Effector memory CD4-positive, alpha-beta T cell (primary cell): ENCODE results near the gene HEPHL1.

Experiments
- DNase-seq, 3 donors: peaks; one replicate each; pipeline ENCODE4 v3.0.0-alpha.2; 2020
- H3K27ac ChIP-seq: 2 replicates; pipeline ENCODE4 v1.7.0; 2013; ENCODE audit warnings: mild to moderate bottlenecking, low read length, moderate library complexity; ENCODE audit not compliant: insufficient read depth, poor library complexity, severe bottlenecking
- H3K27me3 ChIP-seq: replicated peaks from 2 replicates; pipeline ENCODE4 v1.7.0; 2013; ENCODE audit warnings: mild to moderate bottlenecking, low read length; ENCODE audit not compliant: insufficient read depth, control insufficient read depth, poor library complexity, severe bottlenecking
- H3K36me3 ChIP-seq: 2 replicates; pipeline ENCODE4 v1.7.0; 2013; ENCODE audit warnings: mild to moderate bottlenecking, low read length, moderate library complexity; ENCODE audit not compliant: control insufficient read depth, insufficient read depth
- H3K4me1 ChIP-seq: 2 replicates; pipeline ENCODE4 v1.7.0; 2013; ENCODE audit warnings: low read length, mild to moderate bottlenecking; ENCODE audit not compliant: control insufficient read depth, insufficient read depth, poor library complexity, severe bottlenecking
- H3K4me3 ChIP-seq: 2 replicates; pipeline ENCODE4 v1.7.0; 2013; ENCODE audit warnings: low read length, low read depth, mild to moderate bottlenecking; ENCODE audit not compliant: insufficient read depth, poor library complexity, severe bottlenecking
- H3K9me3 ChIP-seq: 2 replicates; pipeline ENCODE4 v1.7.0; 2013; ENCODE audit warnings: mild to moderate bottlenecking, low read length, moderate library complexity; ENCODE audit not compliant: control insufficient read depth

HEPHL1 gene

GRCh38 chr11:94062360-94062759 is 41.2 kb downstream of the HEPHL1 start:
- H3K4me3 ChIP-seq, result no peak overlapping the region

DNA sequence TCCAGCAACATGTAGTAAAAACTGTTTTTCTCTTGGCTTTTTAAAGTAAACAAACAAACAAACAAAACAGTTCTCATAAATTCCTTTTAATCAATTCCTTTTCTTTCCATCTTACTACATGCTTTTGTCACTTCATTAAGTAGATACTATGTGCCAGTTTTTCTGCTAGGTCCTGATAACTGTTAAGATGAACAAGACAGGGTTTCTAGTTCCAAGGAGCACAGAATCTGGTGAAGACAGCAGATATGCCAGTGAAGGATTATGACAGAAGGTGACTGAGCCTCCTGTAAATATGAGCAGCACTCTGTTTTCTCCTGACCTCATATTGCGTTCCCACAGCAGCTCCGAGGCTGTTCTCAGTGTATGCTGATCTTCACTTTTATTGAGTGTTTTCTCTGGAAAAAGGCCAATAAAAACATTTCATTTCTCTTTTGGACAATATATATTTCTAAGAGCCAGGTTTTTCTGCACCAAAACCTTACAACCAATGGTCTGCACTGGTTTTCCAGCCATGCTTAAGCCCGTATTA is 45.8 kb downstream of the HEPHL1 start:
- DNase-seq, result no peak
- no peak overlapping the region for H3K27ac ChIP-seq
- H3K4me3 ChIP-seq, result no peak overlapping the region
- H3K9me3 ChIP-seq, result no peaks in the 10 kb centered on the region
- no peaks in the 10 kb centered on the region for H3K27me3 ChIP-seq
- no peaks in the 10 kb centered on the region for H3K36me3 ChIP-seq
- H3K4me1 ChIP-seq, result no peaks in the 10 kb centered on the region

More at GRCh38 chr11:94062360-94062759, 41.2 kb downstream of the HEPHL1 start:
- H3K4me1 ChIP-seq, result no peaks in the 10 kb centered on the region
- no peaks in the 10 kb centered on the region for H3K27me3 ChIP-seq
- H3K36me3 ChIP-seq, result no peaks in the 10 kb centered on the region
- H3K27ac ChIP-seq, result no peak overlapping the region
- H3K9me3 ChIP-seq, result no peaks in the 10 kb centered on the region
- no peak for DNase-seq

DNA sequence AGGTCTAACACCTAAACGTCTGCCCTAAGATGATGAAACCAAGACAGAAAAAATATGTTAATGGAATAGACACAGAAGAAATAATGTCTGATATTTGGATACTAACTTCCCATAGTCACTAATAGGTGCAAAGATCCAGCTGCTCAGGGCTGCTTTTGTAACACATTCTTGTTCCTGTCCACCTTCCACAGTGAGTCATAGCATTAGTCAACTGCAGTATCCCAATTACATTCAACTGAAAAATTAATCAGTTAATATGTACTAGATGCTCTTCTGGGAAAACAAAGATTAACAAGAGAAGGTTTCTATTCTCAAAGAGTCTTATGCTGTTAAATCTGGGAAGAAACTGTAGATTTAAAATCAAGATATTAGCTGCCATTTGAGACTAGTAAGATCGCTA is 47.6 kb downstream of the HEPHL1 start:
- Histone ChIP-seq H3K36me3 (no peaks in the 10 kb centered on the region), H3K9me3 (no peaks in the 10 kb centered on the region), H3K27me3 (no peaks in the 10 kb centered on the region), H3K27ac (no peak overlapping the region), H3K4me1 (no peaks in the 10 kb centered on the region), H3K4me3 (no peak overlapping the region)
- DNase-seq, result no peak

DNA sequence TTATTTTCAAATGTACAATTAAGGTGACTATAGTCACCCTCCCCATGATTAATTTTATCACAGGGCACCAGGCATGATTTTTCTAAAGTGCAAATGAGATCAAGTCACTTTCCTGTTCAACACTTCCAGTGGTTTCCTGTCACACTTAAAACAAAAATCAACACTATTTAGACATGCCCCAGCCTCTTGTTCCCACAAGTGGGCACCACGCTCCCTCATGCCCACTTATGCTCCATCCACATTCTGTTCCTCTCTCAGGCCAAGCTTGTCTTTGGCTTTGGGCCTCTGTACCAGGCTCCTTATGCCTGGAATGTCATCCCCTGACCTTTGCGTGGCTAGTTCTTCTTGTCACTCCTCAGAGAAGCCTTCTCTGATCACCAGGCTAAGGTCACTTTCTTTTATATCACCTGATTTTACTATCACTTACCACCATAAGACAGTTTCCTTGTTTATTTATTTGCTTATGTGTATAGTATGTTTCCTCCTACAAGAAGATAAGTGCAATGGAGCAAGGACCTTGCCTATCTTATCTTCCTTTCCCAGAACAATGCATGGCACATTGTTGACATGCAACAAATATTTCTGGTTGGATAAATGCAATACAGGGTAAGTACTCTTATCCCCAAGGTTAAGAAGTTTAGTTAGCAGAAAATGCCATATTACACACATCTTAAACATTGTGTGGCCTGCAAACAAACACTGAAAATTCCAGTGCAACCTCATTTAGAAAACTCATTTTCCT is 56.6 kb downstream of the HEPHL1 start:
- H3K36me3 ChIP-seq, result no peaks in the 10 kb centered on the region
- no peaks in the 10 kb centered on the region for H3K9me3 ChIP-seq
- no peaks in the 10 kb centered on the region for H3K4me1 ChIP-seq
- no peaks in the 10 kb centered on the region for H3K27me3 ChIP-seq
- no peak for DNase-seq
- no peak overlapping the region for H3K4me3 ChIP-seq
- H3K27ac ChIP-seq, result no peak overlapping the region

GRCh38 chr11:94084164-94084563 is 63.0 kb downstream of the HEPHL1 start:
- Histone ChIP-seq H3K9me3 (no peaks in the 10 kb centered on the region), H3K4me1 (no peaks in the 10 kb centered on the region), H3K27ac (no peak overlapping the region), H3K36me3 (no peaks in the 10 kb centered on the region), H3K4me3 (no peak overlapping the region), H3K27me3 (no peaks in the 10 kb centered on the region)
- DNase-seq, result no peak

DNA sequence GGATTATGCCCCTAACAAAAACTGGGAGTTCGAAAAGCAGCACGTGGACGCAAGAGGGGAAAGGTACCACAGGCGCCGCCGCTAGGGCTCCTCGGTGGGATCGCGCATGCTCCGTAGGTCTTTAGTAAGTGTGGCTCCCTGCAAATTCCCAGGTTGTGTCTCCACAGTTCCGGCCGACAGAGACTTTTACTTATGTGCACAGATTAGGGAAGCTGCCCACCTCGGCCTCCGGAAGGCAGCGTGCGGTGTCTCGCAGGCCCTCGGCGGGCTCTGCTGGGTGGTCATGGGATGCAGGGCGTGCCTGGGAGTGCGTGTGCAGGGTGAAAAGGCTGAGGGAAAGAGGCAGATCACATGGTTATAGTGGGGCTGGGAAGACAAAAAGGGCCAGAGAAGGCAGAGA is 67.8 kb downstream of the HEPHL1 start:
- DNase-seq, result no peak

GRCh38 chr11:94089341-94089740 is 68.2 kb downstream of the HEPHL1 start:
- Histone ChIP-seq H3K27ac (no peak overlapping the region), H3K9me3 (no peaks in the 10 kb centered on the region), H3K36me3 (no peaks in the 10 kb centered on the region), H3K4me3 (no peak overlapping the region), H3K4me1 (no peaks in the 10 kb centered on the region), H3K27me3 (no peaks in the 10 kb centered on the region)
- DNase-seq, result no peak

More for the DNA sequence above, 67.8 kb downstream of the HEPHL1 start:
- no peaks in the 10 kb centered on the region for H3K27me3 ChIP-seq
- no peaks in the 10 kb centered on the region for H3K9me3 ChIP-seq
- no peaks in the 10 kb centered on the region for H3K36me3 ChIP-seq
- H3K27ac ChIP-seq, result no peak overlapping the region
- no peaks in the 10 kb centered on the region for H3K4me1 ChIP-seq
- H3K4me3 ChIP-seq, result no peak overlapping the region

DNA sequence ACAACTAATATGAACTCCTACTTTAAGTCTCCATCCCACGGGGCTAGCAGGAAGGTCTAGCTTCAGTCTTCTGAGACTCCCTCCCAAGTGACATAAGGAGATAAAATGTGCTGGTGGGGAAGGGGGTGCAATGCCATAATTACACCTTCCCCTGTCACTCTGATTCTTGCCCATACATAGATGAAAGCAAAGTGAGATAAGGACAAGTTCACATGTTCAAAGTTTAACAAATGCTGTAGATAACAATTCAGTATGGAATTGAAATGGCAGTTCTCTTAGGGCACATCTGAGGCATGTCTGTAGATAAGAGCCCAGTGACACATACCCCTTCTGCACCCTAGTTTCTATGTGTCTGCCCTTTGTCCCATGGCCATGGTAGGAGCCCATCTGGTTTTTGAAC is 69.2 kb downstream of the HEPHL1 start:
- no peak overlapping the region for H3K4me3 ChIP-seq
- DNase-seq, result no peak
- H3K9me3 ChIP-seq, result no peaks in the 10 kb centered on the region
- no peaks in the 10 kb centered on the region for H3K27me3 ChIP-seq
- H3K36me3 ChIP-seq, result no peaks in the 10 kb centered on the region
- no peaks in the 10 kb centered on the region for H3K4me1 ChIP-seq
- no peak overlapping the region for H3K27ac ChIP-seq

DNA sequence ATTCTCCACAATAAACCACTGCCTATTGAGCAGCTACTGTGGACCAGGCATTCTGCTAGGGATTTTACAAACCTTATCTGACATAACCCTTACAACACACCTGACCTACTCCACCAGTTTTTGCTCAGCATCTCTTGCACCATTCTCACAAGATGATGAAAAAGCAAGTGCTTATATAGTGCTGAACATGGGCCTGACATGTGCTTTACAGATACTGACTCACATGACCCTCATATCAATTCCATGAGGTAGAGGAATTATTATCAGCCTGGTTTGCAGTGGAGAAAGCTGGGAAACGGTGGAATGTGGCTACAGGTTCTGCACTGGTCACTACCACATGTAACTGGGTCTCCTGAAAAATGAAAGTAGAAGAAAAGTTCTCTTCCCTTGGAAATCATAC is 69.9 kb downstream of the HEPHL1 start:
- H3K4me1 ChIP-seq, result no peaks in the 10 kb centered on the region
- H3K9me3 ChIP-seq, result no peaks in the 10 kb centered on the region
- H3K4me3 ChIP-seq, result no peak overlapping the region
- H3K27me3 ChIP-seq, result no peaks in the 10 kb centered on the region
- no peaks in the 10 kb centered on the region for H3K36me3 ChIP-seq
- no peak for DNase-seq
- H3K27ac ChIP-seq, result no peak overlapping the region

DNA sequence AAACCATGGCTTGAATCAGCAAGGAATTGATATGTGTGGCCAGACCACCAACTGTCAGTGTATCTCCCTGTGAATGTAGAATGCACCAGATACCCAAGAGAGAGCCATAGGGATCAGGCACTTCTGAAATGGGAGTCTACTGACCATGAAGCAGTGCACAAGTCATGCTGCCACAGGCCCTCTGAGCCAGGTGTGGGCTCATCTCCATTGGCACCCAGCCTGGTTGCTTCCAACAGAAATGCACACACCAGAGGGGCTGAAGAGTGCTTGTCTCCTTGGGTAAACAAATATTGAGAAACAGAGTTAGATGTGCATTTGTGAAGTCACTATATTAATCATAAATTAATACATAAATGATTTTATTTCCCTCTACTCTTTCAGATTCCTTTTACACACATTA is 79.1 kb downstream of the HEPHL1 start:
- Histone ChIP-seq H3K9me3 (no peaks in the 10 kb centered on the region), H3K4me1 (no peaks in the 10 kb centered on the region), H3K36me3 (no peaks in the 10 kb centered on the region), H3K27me3 (no peaks in the 10 kb centered on the region), H3K4me3 (no peak overlapping the region), H3K27ac (no peak overlapping the region)
- DNase-seq, result no peak
